ENCODE data around the gene MRPL36. TPM values are rescaled to one million over a fixed set of nuclear protein-coding genes. Genes with fewer than 3 reads are reported as not detected.

The MRPL36 gene
- total RNA-seq, 4 donors from 2014 or later, result 37.7 to 63.4 (median 46.7) TPM

DNA sequence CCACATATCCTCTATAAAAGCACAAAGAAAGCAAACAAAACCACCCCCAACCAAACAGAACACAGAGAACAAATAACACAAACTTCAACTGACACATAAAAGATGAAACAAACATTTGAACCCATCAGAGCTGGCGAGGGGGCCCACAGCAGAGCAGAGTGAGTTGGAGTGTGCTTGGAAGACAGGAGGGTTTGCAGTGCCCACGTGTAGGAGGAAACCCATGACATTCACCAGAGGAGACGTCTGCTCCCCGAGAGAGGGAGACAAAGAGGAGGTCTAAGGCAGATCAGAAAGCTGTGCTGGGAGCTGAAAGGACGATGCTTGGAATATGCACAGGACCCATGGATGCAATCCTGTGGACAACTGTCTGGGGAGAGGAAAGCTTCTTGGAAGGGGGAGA lies 27.0 kb downstream of the MRPL36 start:
- no peak overlapping the region for H3K27ac ChIP-seq
- no peaks in the 10 kb centered on the region for H3K4me1 ChIP-seq
- H3K36me3 ChIP-seq, result no peaks in the 10 kb centered on the region
- no peak overlapping the region for H3K4me3 ChIP-seq
- WGBS, 2 donors (ENCODE audit: low coverage in 1 of 2), result 10 to 20% methylated on average over 5 of the region's 5 CpGs
- ATAC-seq, result no peak
- peaks cover 0 to 6% (median 0%) of the 10 kb centered on the region in 3 donors for H3K9me3 ChIP-seq
- TF ChIP-seq, protein P1, sequence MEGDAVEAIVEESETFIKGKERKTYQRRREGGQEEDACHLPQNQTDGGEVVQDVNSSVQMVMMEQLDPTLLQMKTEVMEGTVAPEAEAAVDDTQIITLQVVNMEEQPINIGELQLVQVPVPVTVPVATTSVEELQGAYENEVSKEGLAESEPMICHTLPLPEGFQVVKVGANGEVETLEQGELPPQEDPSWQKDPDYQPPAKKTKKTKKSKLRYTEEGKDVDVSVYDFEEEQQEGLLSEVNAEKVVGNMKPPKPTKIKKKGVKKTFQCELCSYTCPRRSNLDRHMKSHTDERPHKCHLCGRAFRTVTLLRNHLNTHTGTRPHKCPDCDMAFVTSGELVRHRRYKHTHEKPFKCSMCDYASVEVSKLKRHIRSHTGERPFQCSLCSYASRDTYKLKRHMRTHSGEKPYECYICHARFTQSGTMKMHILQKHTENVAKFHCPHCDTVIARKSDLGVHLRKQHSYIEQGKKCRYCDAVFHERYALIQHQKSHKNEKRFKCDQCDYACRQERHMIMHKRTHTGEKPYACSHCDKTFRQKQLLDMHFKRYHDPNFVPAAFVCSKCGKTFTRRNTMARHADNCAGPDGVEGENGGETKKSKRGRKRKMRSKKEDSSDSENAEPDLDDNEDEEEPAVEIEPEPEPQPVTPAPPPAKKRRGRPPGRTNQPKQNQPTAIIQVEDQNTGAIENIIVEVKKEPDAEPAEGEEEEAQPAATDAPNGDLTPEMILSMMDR (IDR thresholded peaks at IDR 0.05), result no peak
- H3K27me3 ChIP-seq, result peaks cover 51% of the 10 kb centered on the region

DNA sequence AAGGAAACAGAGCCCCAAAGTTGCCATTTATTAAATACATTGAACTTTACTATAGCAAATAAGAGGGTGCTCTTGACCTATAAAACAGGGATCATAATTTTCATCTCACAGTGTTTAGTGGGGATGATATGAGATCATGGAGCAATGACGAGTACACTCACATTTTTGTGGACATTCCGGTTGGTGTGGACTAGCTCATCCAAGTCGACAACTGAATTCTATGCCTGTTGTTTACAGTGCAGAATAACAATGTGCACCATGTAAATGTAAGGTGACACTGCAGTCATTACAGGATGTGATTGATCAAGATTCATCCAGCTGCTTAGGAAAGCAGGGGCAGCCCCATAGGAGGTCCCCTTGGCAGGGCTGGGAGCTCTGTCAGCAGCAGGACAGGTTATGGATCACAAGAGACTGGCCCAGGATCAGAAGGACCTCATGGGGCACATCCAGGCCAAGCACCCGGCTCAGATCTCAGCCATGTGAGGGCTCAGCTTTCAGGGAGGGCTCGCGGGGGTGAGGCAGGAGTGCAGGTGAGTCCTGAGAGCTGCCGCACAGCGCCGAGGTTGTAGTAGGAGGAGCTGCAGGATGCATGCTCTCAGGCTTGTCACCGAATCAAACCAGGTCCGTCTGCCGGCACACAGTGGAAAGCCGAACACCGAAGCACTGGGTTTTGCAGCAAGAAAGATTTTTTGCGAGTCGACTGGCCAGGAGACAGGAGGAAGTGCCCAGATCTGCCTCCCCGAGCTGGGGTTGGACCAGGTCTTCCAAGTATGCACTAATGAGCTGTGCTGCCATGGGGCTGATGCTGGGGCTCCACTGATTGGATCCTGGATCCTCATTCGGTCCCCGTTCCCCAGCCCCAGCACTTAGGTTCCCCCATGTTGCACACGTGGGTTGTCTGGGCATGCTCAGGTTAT lies 28.2 kb downstream of the MRPL36 start:
- H3K9me3 ChIP-seq, result peaks cover 0 to 6% (median 0%) of the 10 kb centered on the region in 3 donors
- 48 to 50% methylated on average over 3 to 8 of the region's 20 CpGs for WGBS, 2 donors (ENCODE audit: low coverage in 1 of 2)
- H3K27ac ChIP-seq, result no peak overlapping the region
- peaks cover 56% of the 10 kb centered on the region for H3K27me3 ChIP-seq
- H3K4me3 ChIP-seq, result no peak overlapping the region
- no peaks in the 10 kb centered on the region for H3K4me1 ChIP-seq
- no peak for TF ChIP-seq EP300 (IDR thresholded peaks at IDR 0.05)
- TF ChIP-seq POLR2A (IDR thresholded peaks at IDR 0.05), result no peak
- TF ChIP-seq, protein P1 (IDR thresholded peaks at IDR 0.05), result no peak
- TF ChIP-seq POLR2AphosphoS5 (IDR thresholded peaks at IDR 0.05), result no peak
- H3K36me3 ChIP-seq, result no peaks in the 10 kb centered on the region
- ATAC-seq, result no peak

DNA sequence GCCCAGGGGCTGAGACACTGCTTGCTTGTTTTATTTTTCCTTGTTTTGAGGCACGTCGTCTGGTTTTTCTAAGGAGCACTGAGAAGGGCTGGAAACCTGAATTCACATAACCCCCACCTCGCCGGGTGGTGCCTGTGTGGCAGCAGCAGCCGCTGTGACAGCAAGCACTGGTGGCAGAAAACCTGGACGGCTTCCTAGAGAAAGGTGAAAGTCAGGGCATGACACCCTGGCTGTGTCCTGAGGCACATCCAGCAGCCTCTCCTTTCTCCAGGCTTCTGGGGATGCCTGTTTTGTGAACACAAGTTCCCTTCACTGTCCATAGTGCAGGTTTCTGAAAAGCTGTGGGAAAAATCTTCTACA lies 29.2 kb downstream of the MRPL36 start:
- Histone ChIP-seq H3K4me3 (no peak overlapping the region), H3K4me1 (no peaks in the 10 kb centered on the region), H3K27ac (no peak overlapping the region), H3K36me3 (no peaks in the 10 kb centered on the region), H3K9me3 (peaks cover 0 to 6% (median 0%) of the 10 kb centered on the region in 3 donors), H3K27me3 (peaks cover 66% of the 10 kb centered on the region)
- no peak for TF ChIP-seq EP300 (IDR thresholded peaks at IDR 0.05)
- TF ChIP-seq POLR2AphosphoS5 (IDR thresholded peaks at IDR 0.05), result no peak
- TF ChIP-seq, protein P1 (IDR thresholded peaks at IDR 0.05), result no peak
- no peak for TF ChIP-seq POLR2A (IDR thresholded peaks at IDR 0.05)
- WGBS, 2 donors (ENCODE audit: low coverage in 1 of 2), result 44 to 45% methylated on average over 2 to 4 of the region's 6 CpGs
- ATAC-seq, result no peak

DNA sequence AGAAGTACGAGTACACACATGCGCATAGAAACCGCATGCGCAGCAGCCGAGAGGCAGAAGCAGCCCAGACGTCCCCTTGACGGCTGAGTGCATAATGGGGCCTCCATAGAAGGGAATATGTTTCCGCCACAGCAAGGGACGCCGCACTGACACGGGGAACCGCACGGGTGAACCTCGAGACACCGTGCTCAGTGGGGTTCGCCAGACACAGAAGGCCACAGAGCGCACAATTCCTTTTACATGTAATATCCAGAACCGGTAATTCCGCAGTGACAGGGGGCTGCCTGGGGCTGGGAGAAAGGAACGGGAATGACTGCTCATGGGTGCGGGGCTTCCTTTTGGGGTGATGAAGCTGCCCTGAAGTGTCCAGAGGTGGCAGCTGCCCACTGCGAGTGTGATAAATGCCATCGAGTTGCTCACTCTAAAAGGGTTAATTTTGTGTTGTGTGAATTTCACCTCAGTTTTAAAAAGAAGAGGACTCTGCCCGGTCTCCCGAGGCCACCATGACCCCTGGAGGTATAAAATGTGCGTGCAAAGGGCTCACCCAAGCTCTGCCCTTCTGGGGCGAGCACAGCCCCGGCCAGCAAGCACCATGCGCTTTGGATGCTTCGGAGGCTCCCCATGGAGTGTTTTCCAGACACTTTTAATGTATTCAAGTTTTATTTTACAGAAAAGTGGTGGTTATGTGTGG lies 29.7 kb downstream of the MRPL36 start:
- WGBS, 2 donors (ENCODE audit: low coverage in 1 of 2), result 82% methylated on average over 29 of the region's 30 CpGs; no CpG with 5 or more reads in 1 of the 2 donors
- Histone ChIP-seq H3K27ac (no peak overlapping the region), H3K27me3 (peaks cover 71% of the 10 kb centered on the region), H3K9me3 (peaks cover 0 to 1% (median 0%) of the 10 kb centered on the region in 3 donors), H3K36me3 (no peaks in the 10 kb centered on the region), H3K4me3 (no peak overlapping the region), H3K4me1 (no peaks in the 10 kb centered on the region)
- TF ChIP-seq, protein P1 (IDR thresholded peaks at IDR 0.05), result no peak
- no peak for TF ChIP-seq EP300 (IDR thresholded peaks at IDR 0.05)
- TF ChIP-seq POLR2A (IDR thresholded peaks at IDR 0.05), result no peak
- no peak for TF ChIP-seq POLR2AphosphoS5 (IDR thresholded peaks at IDR 0.05)
- no peak for ATAC-seq

All from gastroesophageal sphincter (tissue), 4 donors.